HG03558 (cell line): ENCODE results near the gene CCDC88A.

Source experiments
- ATAC-seq: cut with Tn5 transposase; IDR thresholded peaks from one replicate; pipeline ENCODE4 v1.9.1; 2021; ENCODE audit warnings: moderate number of reproducible peaks; ENCODE audit not compliant: unreplicated experiment; ENCODE audit errors: extremely low read depth

Gene CCDC88A

GRCh38 chr2:55428258-55428657, 8.6 kb upstream of the CCDC88A start:
- ATAC-seq: no peak

- no peak for ATAC-seq
These were observed 5.8 kb upstream of the CCDC88A start for GRCh38 chr2:55425431-55425831.

GRCh38 chr2:55422876-55423665, 3.4 kb upstream of the CCDC88A start:
- no peak for ATAC-seq

GRCh38 chr2:55421326-55421725, 1.7 kb upstream of the CCDC88A start:
- ATAC-seq: no peak

GRCh38 chr2:55420871-55421270, 1.2 kb upstream of the CCDC88A start:
- ATAC-seq: no peak

- ATAC-seq: no peak
These were observed 726 bp upstream of the CCDC88A start for GRCh38 chr2:55420439-55420725.

- ATAC-seq: no peak
These were observed 400 bp downstream of the CCDC88A start for GRCh38 chr2:55419233-55419678.

GRCh38 chr2:55418512-55419232, 984 bp downstream of the CCDC88A start:
- no peak for ATAC-seq

- no peak for ATAC-seq
These were observed 1.6 kb downstream of the CCDC88A start for GRCh38 chr2:55418072-55418471.

- no peak for ATAC-seq
These were observed 2.7 kb downstream of the CCDC88A start for GRCh38 chr2:55416786-55417568.

- no peak for ATAC-seq
These were observed 4.4 kb downstream of the CCDC88A start for GRCh38 chr2:55415300-55415699.

GRCh38 chr2:55408918-55409868, 10.5 kb downstream of the CCDC88A start:
- no peak for ATAC-seq

- ATAC-seq: no peak
These were observed 11.4 kb downstream of the CCDC88A start for GRCh38 chr2:55408098-55408882.

- no peak for ATAC-seq
These were observed 14.5 kb downstream of the CCDC88A start for GRCh38 chr2:55405116-55405515.

- ATAC-seq: no peak
These were observed 16.2 kb downstream of the CCDC88A start for GRCh38 chr2:55403256-55403998.

- no peak for ATAC-seq
These were observed 18.5 kb downstream of the CCDC88A start for GRCh38 chr2:55401124-55401523.

GRCh38 chr2:55400332-55400731, 19.3 kb downstream of the CCDC88A start:
- ATAC-seq: no peak

- ATAC-seq: no peak
These were observed 19.8 kb downstream of the CCDC88A start for GRCh38 chr2:55399815-55400214.
